OCI-LY1 (cell line): ENCODE measurements around the gene LINC00237.
A peak's percentile ranks its signal among the peaks of the same experiment; 100 is the strongest.

Source experiments
- H2AFZ ChIP-seq: fragments of 200-600 bp; sonication (generic), shearing (Covaris generic); 2 replicates; pipeline ENCODE4 v1.6.0; 2014; ENCODE audit warnings: antibody characterized with exemption, mild to moderate bottlenecking, low read length
- H3F3A ChIP-seq: fragments of 200-600 bp; sonication (generic), shearing (Covaris generic); 2 replicates; pipeline ENCODE4 v1.6.0; 2014; ENCODE audit warnings: mild to moderate bottlenecking, antibody characterized with exemption, low read length, moderate library complexity; ENCODE audit not compliant: insufficient read depth
- H3K27ac ChIP-seq: fragments of 200-600 bp; sonication (generic); 2 replicates; pipeline ENCODE4 v1.5.1; 2014; ENCODE audit warnings: low read length, mixed run types, mild to moderate bottlenecking, low read depth; ENCODE audit not compliant: poor library complexity, severe bottlenecking
- H3K27me3 ChIP-seq: fragments of 200-600 bp; sonication (generic); 2 replicates; pipeline ENCODE4 v1.6.0; 2014; ENCODE audit warnings: antibody characterized with exemption, mild to moderate bottlenecking, low read length, moderate library complexity; ENCODE audit not compliant: insufficient read depth
- H3K36me3 ChIP-seq: fragments of 200-600 bp; sonication (generic); 2 replicates; pipeline ENCODE4 v1.6.1; 2014; ENCODE audit warnings: mild to moderate bottlenecking, antibody characterized with exemption, low read length, moderate library complexity, mixed read lengths; ENCODE audit not compliant: insufficient read depth
- H3K4me1 ChIP-seq: fragments of 200-600 bp; sonication (generic); 2 replicates; pipeline ENCODE4 v1.5.1; 2014; ENCODE audit warnings: mild to moderate bottlenecking, low read length, moderate library complexity; ENCODE audit not compliant: insufficient read depth, severe bottlenecking
- H3K4me2 ChIP-seq: fragments of 200-600 bp; sonication (generic), shearing (Covaris generic); 2 replicates; pipeline ENCODE4 v1.6.1; 2014; ENCODE audit warnings: low read length
- H3K4me3 ChIP-seq: fragments of 200-600 bp; sonication (generic); 2 replicates; pipeline ENCODE4 v1.5.1; 2014; ENCODE audit warnings: low read length, low read depth, mild to moderate bottlenecking, mixed read lengths; ENCODE audit not compliant: poor library complexity, severe bottlenecking
- H3K79me2 ChIP-seq: fragments of 200-600 bp; shearing (Covaris generic); 2 replicates; pipeline ENCODE4 v1.6.1; 2016; ENCODE audit warnings: mixed run types, low read length, mixed read lengths; ENCODE audit not compliant: insufficient read depth
- H3K9ac ChIP-seq: fragments of 200-600 bp; sonication (generic), shearing (Covaris generic); 2 replicates; pipeline ENCODE4 v1.6.1; 2014; ENCODE audit warnings: mild to moderate bottlenecking, low read length, mixed read lengths
- H3K9me2 ChIP-seq: fragments of 200-600 bp; sonication (generic), shearing (Covaris generic); 2 replicates; pipeline ENCODE4 v1.6.1; 2014; ENCODE audit warnings: low read depth, mild to moderate bottlenecking, low read length, mixed read lengths
- H3K9me3 ChIP-seq: fragments of 200-600 bp; shearing (Covaris generic); 2 replicates; pipeline ENCODE4 v1.6.1; 2014; ENCODE audit warnings: low read length, mixed read lengths
- H4K20me1 ChIP-seq: fragments of 200-600 bp; sonication (generic), shearing (Covaris generic); 2 replicates; pipeline ENCODE4 v1.6.0; 2016; ENCODE audit warnings: mild to moderate bottlenecking, low read length; ENCODE audit not compliant: insufficient read depth
- CTCF ChIP-seq: fragments of 200-600 bp; sonication (generic), shearing (Covaris generic); IDR thresholded peaks from 2 replicates; pipeline ENCODE4 v1.5.1; 2017; ENCODE audit warnings: mild to moderate bottlenecking, antibody characterized with exemption, low read length, moderate library complexity, mixed read lengths
- EZH2 ChIP-seq: fragments of 200-600 bp; sonication (generic), shearing (Covaris generic); IDR thresholded peaks from 2 replicates; pipeline ENCODE4 v1.8.0; 2017; ENCODE audit warnings: borderline replicate concordance, mixed run types, mild to moderate bottlenecking, antibody characterized with exemption, low read length, moderate library complexity, mixed read lengths

Gene LINC00237

GRCh38 chr20:21102603-21103311 lies 3.4 kb downstream of the LINC00237 start:
- Histone ChIP-seq H3K4me2 (no peak overlapping the region), H3K9me2 (no peaks in the 10 kb centered on the region), H3K9me3 (no peaks in the 10 kb centered on the region), H3K9ac (no peak overlapping the region), H2AFZ (no peak overlapping the region), H3K27ac (no peak overlapping the region), H3K36me3 (no peaks in the 10 kb centered on the region), H4K20me1 (no peaks in the 10 kb centered on the region), H3K79me2 (no peaks in the 10 kb centered on the region), H3K27me3 (no peaks in the 10 kb centered on the region), H3K4me1 (peaks cover 34% of the 10 kb centered on the region), H3K4me3 (no peak overlapping the region), H3F3A (0 out of 2 replicates have a peak, but pooled peaks cover 7% of the 10 kb centered on the region)
- TF ChIP-seq EZH2 = no peak
- no peak for TF ChIP-seq CTCF

GRCh38 chr20:21101932-21102575 lies 4.1 kb downstream of the LINC00237 start:
- TF ChIP-seq EZH2 = no peak
- TF ChIP-seq CTCF = no peak
- no peak overlapping the region for H3K4me3 ChIP-seq
- no peaks in the 10 kb centered on the region for H3K9me2 ChIP-seq
- H3K9me3 ChIP-seq = no peaks in the 10 kb centered on the region
- H3K9ac ChIP-seq = no peak overlapping the region
- H2AFZ ChIP-seq = no peak overlapping the region
- H3K27ac ChIP-seq = no peak overlapping the region
- H3K79me2 ChIP-seq = no peaks in the 10 kb centered on the region
- H3K27me3 ChIP-seq = no peaks in the 10 kb centered on the region
- H3K36me3 ChIP-seq = no peaks in the 10 kb centered on the region
- H4K20me1 ChIP-seq = no peaks in the 10 kb centered on the region
- peaks cover 41% of the 10 kb centered on the region for H3K4me1 ChIP-seq
- no peak overlapping the region for H3K4me2 ChIP-seq
- 0 out of 2 replicates have a peak, but pooled peaks cover 7% of the 10 kb centered on the region for H3F3A ChIP-seq

GRCh38 chr20:21101453-21101931 lies 4.7 kb downstream of the LINC00237 start:
- Histone ChIP-seq H3K9me2 (no peaks in the 10 kb centered on the region), H3K4me3 (peak overlapping the region; percentile 66), H3K79me2 (no peaks in the 10 kb centered on the region), H3K4me2 (peak overlapping the region; percentile 76), H3K27ac (no peak overlapping the region), H4K20me1 (no peaks in the 10 kb centered on the region), H3K27me3 (no peaks in the 10 kb centered on the region), H2AFZ (no peak overlapping the region), H3K9ac (peak overlapping the region; percentile 67), H3K4me1 (peaks cover 46% of the 10 kb centered on the region), H3F3A (0 out of 2 replicates have a peak, but pooled peaks cover 7% of the 10 kb centered on the region), H3K9me3 (no peaks in the 10 kb centered on the region), H3K36me3 (no peaks in the 10 kb centered on the region)
- TF ChIP-seq CTCF = no peak
- no peak for TF ChIP-seq EZH2
